ENCODE data around the gene PLEKHN1. TPM values are rescaled to one million over a fixed set of nuclear protein-coding genes. Genes with fewer than 3 reads are reported as not detected.
"Not testable (repeated sequence)": the region's sequence is repeated elsewhere in the genome, so short reads cannot be mapped to it uniquely, and the experiment has no call there.

Gene PLEKHN1
- total and polyA plus RNA-seq, 2 experiments from 2014 or later: 1.7 to 2.1 TPM

- in situ Hi-C loops (cut with MboI): no loop called here
- no peaks in the 10 kb centered on the region for H3K9me2 ChIP-seq (ENCODE audit: insufficient read depth)
- no peaks in the 10 kb centered on the region for H3K79me2 ChIP-seq (ENCODE audit: insufficient read depth)
- WGBS, 2 experiments (ENCODE audit: low coverage in 1 of 2, low lambda C conversion rate in 2 of 2, missing lambda C conversion rate in 2 of 2): 92 to 93% methylated on average over 29 of the region's 29 CpGs
- H3K4me1 ChIP-seq (ENCODE audit: insufficient read depth): peaks cover 9% of the 10 kb centered on the region; the same call in 1 of the 2 replicates
- no peaks in the 10 kb centered on the region for H3K27me3 ChIP-seq (replicated peaks; ENCODE audit: insufficient read depth)
- H3K4me2 ChIP-seq (ENCODE audit: unreplicated experiment): no peak overlapping the region
- no peak overlapping the region for H3K4me3 ChIP-seq
- no peak overlapping the region for H3K27ac ChIP-seq
- no peak overlapping the region for H3K9ac ChIP-seq
- TF ChIP-seq EZH2phosphoT487 (IDR thresholded peaks at IDR 0.05; ENCODE audit: insufficient read depth, low read depth) (no peak), EZH2 (IDR thresholded peaks at IDR 0.05; ENCODE audit: insufficient read depth, poor library complexity, severe bottlenecking) (no peak)
- H2AFZ ChIP-seq: no peak overlapping the region
- H3F3A ChIP-seq (ENCODE audit: insufficient read depth): peaks cover 16% of the 10 kb centered on the region; the same call in 1 of the 2 replicates
- no peaks in the 10 kb centered on the region for H4K20me1 ChIP-seq (ENCODE audit: insufficient read depth)
- H3K36me3 ChIP-seq (ENCODE audit: low read depth): no peaks in the 10 kb centered on the region
- DNase-seq: no peak
- no peaks in the 10 kb centered on the region for H3K9me3 ChIP-seq (ENCODE audit: low read depth)
These were observed 20.4 kb upstream of the PLEKHN1 start for GRCh38 chr1:945688-946556.

- H4K20me1 ChIP-seq (ENCODE audit: insufficient read depth); H3K4me1 ChIP-seq (ENCODE audit: insufficient read depth); H3K9me3 ChIP-seq (ENCODE audit: low read depth); H3K27ac ChIP-seq; H3K79me2 ChIP-seq (ENCODE audit: insufficient read depth); in situ Hi-C loops (cut with MboI); H3K27me3 ChIP-seq (replicated peaks; ENCODE audit: insufficient read depth); H3K4me3 ChIP-seq; H3K36me3 ChIP-seq (ENCODE audit: low read depth); H3K9me2 ChIP-seq (ENCODE audit: insufficient read depth); H2AFZ ChIP-seq; H3K4me2 ChIP-seq (ENCODE audit: unreplicated experiment); H3K9ac ChIP-seq; DNase-seq: not testable (repeated sequence)
- WGBS, 2 experiments (ENCODE audit: low coverage in 1 of 2, low lambda C conversion rate in 2 of 2, missing lambda C conversion rate in 2 of 2): 93% methylated on average over 13 of the region's 13 CpGs
- H3F3A ChIP-seq (ENCODE audit: insufficient read depth): peaks cover 16% of the 10 kb centered on the region; the same call in 1 of the 2 replicates
These were observed 19.5 kb upstream of the PLEKHN1 start for GRCh38 chr1:946811-947210.

GRCh38 chr1:947958-948357 is 18.3 kb upstream of the PLEKHN1 start:
- in situ Hi-C loops (cut with MboI): no loop called here

GRCh38 chr1:950268-950667 is 16.0 kb upstream of the PLEKHN1 start:
- 88 to 92% methylated on average over 9 of the region's 9 CpGs for WGBS, 2 experiments (ENCODE audit: low coverage in 1 of 2, low lambda C conversion rate in 2 of 2, missing lambda C conversion rate in 2 of 2)
- DNase-seq: no peak
- Histone ChIP-seq H4K20me1 (ENCODE audit: insufficient read depth) (no peaks in the 10 kb centered on the region), H3K4me1 (ENCODE audit: insufficient read depth) (no peaks in the 10 kb centered on the region), H3K4me3 (no peak overlapping the region), H3K27me3 (replicated peaks; ENCODE audit: insufficient read depth) (no peaks in the 10 kb centered on the region), H3K79me2 (ENCODE audit: insufficient read depth) (no peaks in the 10 kb centered on the region), H3K27ac (no peak overlapping the region), H3K9ac (no peak overlapping the region), H3K9me3 (ENCODE audit: low read depth) (no peaks in the 10 kb centered on the region), H3K4me2 (ENCODE audit: unreplicated experiment) (no peak overlapping the region), H3K9me2 (ENCODE audit: insufficient read depth) (no peaks in the 10 kb centered on the region), H2AFZ (no peak overlapping the region), H3F3A (ENCODE audit: insufficient read depth) (no peaks in the 10 kb centered on the region), H3K36me3 (ENCODE audit: low read depth) (no peaks in the 10 kb centered on the region)
- in situ Hi-C loops (cut with MboI): no loop called here
- TF ChIP-seq EZH2 (IDR thresholded peaks at IDR 0.05; ENCODE audit: insufficient read depth, poor library complexity, severe bottlenecking) (no peak), EZH2phosphoT487 (IDR thresholded peaks at IDR 0.05; ENCODE audit: insufficient read depth, low read depth) (no peak)

More at GRCh38 chr1:947958-948357, 18.3 kb upstream of the PLEKHN1 start:
- no peaks in the 10 kb centered on the region for H3K9me3 ChIP-seq (ENCODE audit: low read depth)
- H4K20me1 ChIP-seq (ENCODE audit: insufficient read depth): no peaks in the 10 kb centered on the region
- no peak overlapping the region for H3K9ac ChIP-seq
- H3F3A ChIP-seq (ENCODE audit: insufficient read depth): peaks cover 16% of the 10 kb centered on the region; the same call in 1 of the 2 replicates
- TF ChIP-seq EZH2 (IDR thresholded peaks at IDR 0.05; ENCODE audit: insufficient read depth, poor library complexity, severe bottlenecking) (no peak), EZH2phosphoT487 (IDR thresholded peaks at IDR 0.05; ENCODE audit: insufficient read depth, low read depth) (no peak)
- no peaks in the 10 kb centered on the region for H3K79me2 ChIP-seq (ENCODE audit: insufficient read depth)
- no peak overlapping the region for H2AFZ ChIP-seq
- H3K27me3 ChIP-seq (replicated peaks; ENCODE audit: insufficient read depth): no peaks in the 10 kb centered on the region
- no peak overlapping the region for H3K4me3 ChIP-seq
- 97 to 98% methylated on average over 15 of the region's 15 CpGs for WGBS, 2 experiments (ENCODE audit: low coverage in 1 of 2, low lambda C conversion rate in 2 of 2, missing lambda C conversion rate in 2 of 2)
- H3K9me2 ChIP-seq (ENCODE audit: insufficient read depth): no peaks in the 10 kb centered on the region
- no peak for DNase-seq
- no peaks in the 10 kb centered on the region for H3K4me1 ChIP-seq (ENCODE audit: insufficient read depth)
- H3K36me3 ChIP-seq (ENCODE audit: low read depth): no peaks in the 10 kb centered on the region
- no peak overlapping the region for H3K4me2 ChIP-seq (ENCODE audit: unreplicated experiment)
- H3K27ac ChIP-seq: no peak overlapping the region
